Cardiac fibroblast (primary cell): ENCODE data around the gene PXDN.

Source experiments
- DNase-seq, 2 donors: peaks; one replicate each; pipeline versions ENCODE4 v3.0.0 to v3.0.0-alpha.2; 2010; ENCODE audit warnings: low read depth in 2 of 2
- H3K4me3 ChIP-seq, 2 donors: replicated peaks in 1 of 2; 1 replicate in 1 of 2; 2 replicates in 1 of 2; pipeline ENCODE4 v1.5.1; 2011; ENCODE audit warnings: low read depth in 2 of 2, low read length in 2 of 2, mild to moderate bottlenecking in 2 of 2, moderate library complexity in 1 of 2
- TF ChIP-seq, protein P1 (sequence below): IDR thresholded peaks from one replicate; pipeline ENCODE4 v1.5.1; 2011; ENCODE audit warnings: low read depth, mild to moderate bottlenecking, low read length, inconsistent platforms

PXDN gene

DNA sequence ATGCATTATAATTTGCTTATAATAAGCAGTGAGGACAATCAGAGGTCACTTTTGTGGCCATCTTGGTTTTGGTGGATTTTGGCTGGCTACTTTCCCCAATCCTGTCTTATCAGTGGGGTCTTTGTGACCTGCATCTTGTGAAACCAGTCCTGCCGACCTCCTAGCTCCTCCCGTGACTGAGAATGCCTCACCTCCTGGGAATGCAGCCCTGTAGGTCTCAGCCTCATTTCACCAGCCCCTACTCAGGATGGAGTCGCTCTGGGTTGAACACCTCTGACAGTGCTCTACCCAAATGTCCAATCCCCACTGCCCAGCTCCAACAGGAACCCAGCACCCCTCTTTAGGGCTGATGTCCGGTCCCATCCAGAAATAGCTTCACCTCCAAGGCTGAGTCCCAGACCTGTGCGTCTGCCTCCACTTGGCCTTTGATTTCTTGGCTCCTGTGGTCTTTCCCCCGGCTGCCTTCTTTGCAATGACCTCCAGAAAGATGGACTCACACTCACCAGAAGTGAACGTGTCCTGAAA lies 31.3 kb upstream of the PXDN start:
- TF ChIP-seq, protein P1, sequence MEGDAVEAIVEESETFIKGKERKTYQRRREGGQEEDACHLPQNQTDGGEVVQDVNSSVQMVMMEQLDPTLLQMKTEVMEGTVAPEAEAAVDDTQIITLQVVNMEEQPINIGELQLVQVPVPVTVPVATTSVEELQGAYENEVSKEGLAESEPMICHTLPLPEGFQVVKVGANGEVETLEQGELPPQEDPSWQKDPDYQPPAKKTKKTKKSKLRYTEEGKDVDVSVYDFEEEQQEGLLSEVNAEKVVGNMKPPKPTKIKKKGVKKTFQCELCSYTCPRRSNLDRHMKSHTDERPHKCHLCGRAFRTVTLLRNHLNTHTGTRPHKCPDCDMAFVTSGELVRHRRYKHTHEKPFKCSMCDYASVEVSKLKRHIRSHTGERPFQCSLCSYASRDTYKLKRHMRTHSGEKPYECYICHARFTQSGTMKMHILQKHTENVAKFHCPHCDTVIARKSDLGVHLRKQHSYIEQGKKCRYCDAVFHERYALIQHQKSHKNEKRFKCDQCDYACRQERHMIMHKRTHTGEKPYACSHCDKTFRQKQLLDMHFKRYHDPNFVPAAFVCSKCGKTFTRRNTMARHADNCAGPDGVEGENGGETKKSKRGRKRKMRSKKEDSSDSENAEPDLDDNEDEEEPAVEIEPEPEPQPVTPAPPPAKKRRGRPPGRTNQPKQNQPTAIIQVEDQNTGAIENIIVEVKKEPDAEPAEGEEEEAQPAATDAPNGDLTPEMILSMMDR, result no peak
- H3K4me3 ChIP-seq, result no peak overlapping the region
- no peak for DNase-seq

DNA sequence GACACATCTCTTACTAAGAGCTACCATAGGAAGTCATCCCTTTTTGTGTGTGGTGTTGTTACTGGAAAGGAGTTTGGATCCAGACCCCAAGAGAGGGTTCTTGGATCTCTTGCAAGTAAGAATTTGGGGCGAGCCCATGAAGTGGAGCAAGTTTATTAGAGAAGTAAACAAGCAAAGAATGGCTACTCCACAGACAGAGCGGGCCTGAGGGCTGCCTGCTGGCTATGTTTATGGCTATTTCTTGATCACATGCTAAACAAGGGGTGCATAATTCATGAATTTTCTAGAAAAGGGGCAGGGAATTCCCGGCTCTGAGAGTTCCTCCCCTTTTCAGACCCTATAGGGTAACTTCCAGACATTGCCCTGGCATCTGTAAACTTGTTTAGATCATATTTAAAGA lies 30.6 kb upstream of the PXDN start:
- no peak overlapping the region for H3K4me3 ChIP-seq
- no peak for DNase-seq
- TF ChIP-seq, protein P1, result no peak

DNA sequence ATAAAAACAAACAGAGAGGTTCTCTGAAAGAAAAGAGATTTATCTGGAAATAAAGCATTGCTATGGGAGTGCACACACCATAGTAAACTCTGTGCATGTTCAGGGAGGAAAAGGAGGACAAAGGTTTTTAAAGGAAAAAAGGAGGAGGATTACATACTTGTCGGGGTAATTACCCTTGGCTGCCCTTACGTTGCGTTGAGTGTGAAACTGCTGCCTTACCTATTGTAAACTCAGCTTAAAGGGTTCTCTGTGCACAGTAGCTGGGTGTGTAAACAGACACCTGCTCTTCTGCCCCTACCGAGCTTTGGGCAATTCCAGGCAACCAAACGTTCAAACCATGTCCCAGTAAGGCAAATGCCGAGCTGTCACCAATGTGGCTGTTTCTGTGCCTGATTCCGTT lies 29.6 kb upstream of the PXDN start:
- H3K4me3 ChIP-seq, result no peak overlapping the region
- no peak for DNase-seq
- TF ChIP-seq, protein P1, result no peak

DNA sequence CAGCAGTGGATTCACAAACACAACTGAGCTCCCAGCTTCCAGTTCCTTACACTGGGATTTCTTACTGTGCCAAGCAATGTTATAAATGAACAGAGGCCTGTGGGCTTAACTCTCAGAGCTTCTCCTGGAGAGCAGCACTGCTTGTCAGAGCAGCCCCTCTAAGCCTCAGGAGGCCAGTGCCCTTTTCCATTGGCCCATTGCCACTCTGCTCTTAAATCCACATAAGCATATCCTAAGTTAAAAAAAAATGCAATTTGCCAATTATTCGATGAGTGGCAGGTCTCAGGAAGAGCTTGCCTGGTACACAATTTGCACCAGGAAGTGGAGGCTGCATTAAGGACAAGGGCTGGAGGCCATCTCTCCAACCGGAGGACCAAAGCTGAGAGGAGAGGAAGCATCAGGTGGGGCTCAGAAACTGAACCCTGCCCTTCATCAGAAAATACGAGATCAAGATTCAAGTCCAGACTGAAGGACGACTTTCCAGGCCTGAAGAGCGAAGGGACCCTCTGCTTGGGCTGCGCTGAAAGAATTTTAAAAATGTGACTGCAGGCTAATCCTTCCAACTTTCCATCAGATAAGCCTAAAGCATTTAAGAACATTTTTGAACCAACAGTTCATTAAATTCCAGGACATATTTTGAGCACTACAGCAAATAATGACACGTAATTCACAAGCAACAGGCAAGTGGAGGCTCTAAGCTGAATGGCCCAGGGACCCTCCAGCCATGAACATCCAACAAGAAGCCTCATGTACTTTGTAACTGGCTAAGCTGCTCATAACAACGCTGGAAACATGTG lies 28.4 kb upstream of the PXDN start:
- no peak overlapping the region for H3K4me3 ChIP-seq
- no peak for DNase-seq
- TF ChIP-seq, protein P1, result no peak

DNA sequence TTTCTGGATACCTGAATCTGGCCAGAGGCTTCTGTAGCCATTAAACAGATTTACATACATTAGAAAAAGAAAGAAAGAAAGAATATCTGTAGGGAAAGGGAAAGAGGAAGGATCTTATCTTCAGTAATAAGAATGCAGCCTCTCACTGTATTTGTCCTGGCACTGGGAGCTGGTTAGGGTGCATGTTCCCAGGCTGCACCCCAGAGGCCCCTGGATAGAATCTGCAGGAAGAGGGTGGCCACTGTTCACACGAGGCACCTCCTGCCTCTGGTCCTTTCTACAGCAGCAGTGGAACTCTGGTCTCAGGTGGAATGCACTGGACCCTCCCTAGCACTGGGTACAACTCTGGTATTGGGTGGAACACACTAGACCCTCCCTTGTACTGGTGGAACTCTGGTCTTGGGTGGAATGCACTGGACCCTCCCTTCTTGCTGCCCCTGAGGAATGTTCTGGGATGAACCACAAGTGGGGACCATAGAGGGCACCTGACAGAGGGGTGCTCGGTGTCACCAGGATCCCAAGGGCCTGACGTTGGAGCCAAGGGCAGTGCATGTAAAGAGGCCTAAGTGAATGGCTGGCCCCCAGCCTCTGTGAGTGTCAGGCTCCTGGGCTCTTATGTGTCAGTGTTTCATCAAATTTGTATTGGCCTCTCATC lies 27.4 kb upstream of the PXDN start:
- TF ChIP-seq, protein P1, result no peak
- no peak overlapping the region for H3K4me3 ChIP-seq

DNA sequence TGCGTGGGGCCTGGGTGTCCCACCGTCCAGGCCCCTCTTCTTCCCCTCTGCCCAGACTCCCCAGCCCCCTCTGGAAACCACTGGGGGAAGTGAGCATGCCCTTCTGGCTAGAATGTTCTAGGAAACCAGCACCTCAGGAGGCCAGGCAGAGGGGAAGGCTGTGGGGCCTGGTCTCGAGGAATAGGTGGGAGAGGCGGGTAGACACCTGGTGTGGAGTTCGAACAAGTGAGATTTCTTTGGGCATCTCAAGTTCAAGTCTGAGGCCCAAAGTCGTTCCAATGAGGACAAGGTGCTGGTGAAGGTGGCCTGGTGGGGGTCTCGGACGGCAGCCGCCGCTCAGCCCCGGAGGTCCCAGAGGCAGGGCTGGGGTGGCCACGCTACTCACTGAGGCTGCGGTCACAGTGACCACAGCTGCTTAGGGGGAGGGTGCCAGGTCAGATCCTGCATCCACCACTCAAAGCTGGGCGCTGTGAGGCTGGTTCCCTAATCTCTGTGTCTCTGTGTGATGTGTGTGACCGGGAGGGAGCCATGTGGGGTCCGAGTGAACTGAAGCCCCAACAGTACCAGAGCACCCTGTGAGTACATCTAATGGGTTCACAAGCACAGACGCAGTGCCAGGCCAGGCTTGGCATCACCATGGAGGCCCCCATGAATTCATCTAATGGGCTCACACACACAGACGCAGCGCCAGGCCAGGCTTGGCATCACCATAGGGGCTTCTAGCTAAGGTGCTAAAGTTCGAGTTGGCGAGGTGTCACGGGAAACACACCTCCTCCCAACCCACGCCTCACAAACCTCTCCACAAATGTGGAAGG lies 26.5 kb upstream of the PXDN start:
- no peak for DNase-seq
- TF ChIP-seq, protein P1, result no peak
- no peak overlapping the region for H3K4me3 ChIP-seq

More for the DNA sequence above, 27.4 kb upstream of the PXDN start:
- no peak for DNase-seq
